HG03280 (cell line): Measurements from ENCODE around the gene SLC13A3.
"Not testable (repeated sequence)": the region's sequence is repeated elsewhere in the genome, so short reads cannot be mapped to it uniquely, and the experiment has no call there.

Experiments
- ATAC-seq: cut with Tn5 transposase; IDR thresholded peaks from one replicate; pipeline ENCODE4 v1.9.1; 2021; ENCODE audit warnings: mild to moderate bottlenecking, moderate library complexity; ENCODE audit not compliant: unreplicated experiment

The SLC13A3 gene

DNA sequence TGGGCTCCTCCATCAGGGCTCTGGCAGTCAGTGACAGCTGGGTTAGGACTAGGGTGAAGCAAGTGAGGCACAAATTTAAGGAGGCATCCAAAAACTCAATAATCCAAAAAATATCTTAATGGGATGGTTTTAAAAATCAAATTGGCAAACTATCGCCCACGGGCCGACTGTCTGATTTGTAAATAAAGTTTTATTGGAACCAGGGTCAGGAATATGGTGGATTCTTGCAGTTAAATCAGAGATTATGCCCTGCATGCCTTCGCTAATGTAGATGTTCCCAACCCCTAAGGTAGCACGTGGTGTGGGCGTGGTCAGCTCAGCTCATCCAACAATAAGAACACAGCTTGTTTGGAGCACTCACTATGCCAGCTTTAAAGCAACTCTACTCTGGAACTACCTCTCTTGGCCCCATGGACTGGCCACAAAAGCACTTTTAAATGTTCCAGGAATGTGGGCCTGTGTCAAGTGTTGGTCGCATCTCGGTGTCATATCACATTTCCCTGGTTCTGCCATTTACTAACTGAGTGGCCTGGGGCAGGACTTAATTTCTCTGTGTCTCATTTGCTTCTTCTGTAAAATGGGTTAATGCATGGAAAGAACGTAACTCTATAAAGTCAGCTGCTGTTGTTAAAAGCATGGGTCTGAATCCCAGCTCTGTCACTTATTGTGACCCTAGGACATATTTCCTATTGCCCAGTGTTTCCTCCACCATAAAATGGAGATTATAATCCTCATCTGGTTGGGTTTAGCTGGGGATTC, 31.0 kb upstream of the SLC13A3 start:
- no peak for ATAC-seq

DNA sequence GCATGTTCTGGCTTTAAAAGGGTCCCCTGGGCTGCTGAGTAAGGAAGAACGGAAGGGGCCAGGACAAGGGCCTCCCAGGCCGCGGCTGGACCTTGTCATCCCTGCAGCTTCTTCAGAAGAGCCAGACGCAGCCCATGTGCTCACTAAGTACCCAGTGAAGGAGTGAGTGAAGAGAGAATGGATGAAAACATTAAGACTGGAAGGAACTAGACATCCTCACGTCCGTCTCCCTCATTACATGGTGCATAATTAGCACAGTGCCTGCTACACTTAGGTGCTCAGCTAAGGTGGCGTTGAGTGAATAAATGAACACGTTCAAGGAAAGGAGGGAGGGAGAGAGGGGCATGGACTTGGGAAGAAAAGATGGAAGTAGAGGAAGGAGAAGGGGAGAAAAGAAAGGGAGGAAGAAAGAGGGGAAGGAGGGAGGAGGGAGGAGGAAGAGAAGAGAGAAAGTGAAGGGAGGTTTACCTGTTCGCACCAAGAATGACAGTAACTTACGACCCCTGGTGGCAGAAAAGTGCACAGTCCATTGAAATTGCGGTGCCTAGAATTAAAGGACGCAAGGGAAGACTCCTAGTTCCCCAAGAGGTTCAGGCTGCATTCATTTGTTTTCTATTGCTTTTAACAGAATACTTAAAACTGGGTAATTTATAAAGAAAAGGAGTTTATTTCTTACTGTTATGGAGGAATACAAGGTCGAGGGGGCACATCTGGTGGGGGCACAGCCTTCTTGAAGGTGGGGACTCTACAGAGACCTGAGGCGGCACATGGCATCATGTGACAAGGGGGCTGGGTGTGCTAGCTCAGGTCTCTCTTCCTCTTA, 30.0 kb upstream of the SLC13A3 start:
- no peak for ATAC-seq

DNA sequence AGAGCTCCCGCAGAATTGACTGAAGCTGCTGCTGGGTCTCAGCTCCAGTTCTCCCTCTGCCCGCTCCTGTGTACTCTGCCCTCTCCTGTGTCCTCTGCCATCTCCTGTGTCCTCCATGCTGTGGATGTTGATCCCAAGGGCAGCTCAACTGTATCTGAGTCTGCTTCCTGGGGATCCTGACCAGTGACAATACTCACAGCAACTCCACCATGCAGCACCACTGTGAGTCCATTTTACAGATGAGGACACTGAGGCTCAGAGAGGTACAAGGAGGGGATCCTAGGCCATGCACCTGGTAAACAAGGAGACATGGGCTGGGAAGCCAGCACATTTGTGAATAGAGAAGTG, 29.4 kb upstream of the SLC13A3 start:
- ATAC-seq = no peak

DNA sequence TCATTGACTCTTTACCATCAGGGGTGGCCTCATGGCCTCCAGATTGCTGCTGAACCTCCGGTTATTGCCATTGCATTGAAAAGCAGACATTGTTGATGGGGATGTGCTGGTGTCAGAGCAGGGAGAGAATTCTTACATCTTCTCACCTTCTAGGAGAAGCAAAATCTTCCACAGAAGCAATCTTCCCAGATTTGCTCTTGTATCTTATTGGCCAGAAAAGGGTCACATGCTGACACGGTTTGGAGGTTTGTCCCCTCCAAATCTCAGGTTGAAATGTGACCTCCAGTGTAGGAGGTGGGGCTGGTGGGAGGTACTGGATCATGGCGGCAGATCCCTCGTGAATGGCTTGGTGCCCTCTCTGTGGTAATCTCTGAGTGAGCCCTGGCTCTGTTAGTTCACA, 27.3 kb upstream of the SLC13A3 start:
- no peak for ATAC-seq

DNA sequence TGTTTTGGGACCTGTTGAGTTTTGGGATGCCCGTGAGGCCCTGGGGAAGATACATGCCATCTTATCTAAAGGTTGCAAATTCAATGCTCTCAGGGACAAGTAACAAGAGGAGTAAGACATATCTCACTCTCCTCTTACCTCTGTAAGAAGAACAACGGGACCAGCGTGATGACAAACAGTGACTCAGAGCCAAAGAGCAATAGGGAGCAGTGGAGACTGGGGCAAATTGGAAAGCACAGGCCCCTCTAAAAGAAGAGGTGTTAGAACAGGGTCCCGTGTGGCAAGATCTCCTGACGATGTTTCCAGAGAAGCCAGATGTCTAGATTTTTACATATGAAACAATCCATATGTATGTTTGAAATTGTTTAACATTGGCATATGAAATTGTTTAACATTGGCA, 26.3 kb upstream of the SLC13A3 start:
- ATAC-seq = no peak

DNA sequence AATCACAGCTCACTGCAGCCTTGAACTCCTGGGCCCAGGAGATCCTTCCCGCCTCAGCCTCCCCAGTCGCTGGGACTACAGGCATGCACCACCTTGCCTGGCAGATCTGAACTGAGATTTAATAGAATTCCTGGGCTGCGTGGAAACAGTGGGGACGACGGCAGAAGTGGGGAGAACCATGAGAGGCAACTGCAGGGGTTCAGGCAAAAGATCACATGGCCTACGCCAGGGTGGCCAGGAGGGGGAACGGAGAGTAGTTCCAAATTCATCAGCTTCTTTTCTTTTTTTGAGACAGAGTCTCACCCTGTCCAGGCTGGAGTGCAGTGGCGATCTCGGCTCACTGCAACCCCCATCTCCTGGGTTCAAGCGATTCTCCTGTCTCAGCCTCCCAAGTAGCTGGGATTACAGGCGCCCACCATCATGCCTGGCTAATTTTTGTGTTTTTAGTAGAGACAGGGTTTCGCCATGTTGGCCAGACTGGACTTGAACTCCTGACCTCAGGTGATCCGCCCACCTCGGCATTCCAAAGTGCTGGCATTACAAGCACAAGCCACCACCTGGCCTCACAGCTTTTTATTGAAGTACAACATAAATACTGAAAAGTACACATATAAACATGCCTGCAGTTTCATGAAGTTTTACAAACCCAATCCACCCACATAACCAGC, 25.5 kb upstream of the SLC13A3 start:
- ATAC-seq = not testable (repeated sequence)

DNA sequence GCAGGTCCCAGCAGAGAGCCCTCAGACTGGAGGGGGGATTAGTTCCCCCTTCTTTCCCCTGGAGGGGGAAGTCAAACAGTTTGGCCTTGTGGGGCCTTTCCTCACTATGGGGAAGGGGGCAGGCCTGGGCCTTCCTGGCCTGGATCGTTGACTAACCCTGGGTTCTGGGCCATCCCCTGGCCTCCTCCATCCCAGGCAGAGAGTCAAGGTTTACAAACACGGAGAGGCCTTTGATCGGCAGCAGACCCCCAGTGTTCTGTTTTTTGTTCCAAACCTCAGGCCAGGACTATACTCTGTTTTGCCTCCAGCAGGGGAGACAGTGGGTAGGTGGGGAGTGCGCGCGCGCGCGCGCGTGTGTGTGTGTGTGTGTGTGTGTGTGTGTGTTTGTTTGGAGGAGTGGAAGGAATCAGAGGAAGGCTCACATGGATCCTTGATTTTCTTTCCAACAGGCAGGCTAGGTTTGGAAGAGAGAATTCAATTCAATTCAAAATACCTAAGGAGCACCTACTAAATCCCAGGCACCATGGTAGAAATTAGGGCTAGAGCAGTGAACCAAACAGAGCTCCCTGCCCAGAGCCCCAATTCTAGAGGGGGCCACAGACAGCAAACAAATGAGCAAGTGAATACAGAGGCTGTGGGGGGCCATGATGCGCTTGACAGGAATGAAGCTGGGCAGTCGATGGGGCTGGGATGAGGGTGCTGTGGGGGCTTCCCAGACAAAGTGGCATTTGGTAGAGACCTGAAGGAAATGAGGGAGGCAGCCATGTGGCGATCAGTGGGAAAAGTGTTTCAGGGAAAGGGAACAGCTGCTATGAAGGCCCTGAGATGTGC, 23.2 kb upstream of the SLC13A3 start:
- ATAC-seq = no peak

DNA sequence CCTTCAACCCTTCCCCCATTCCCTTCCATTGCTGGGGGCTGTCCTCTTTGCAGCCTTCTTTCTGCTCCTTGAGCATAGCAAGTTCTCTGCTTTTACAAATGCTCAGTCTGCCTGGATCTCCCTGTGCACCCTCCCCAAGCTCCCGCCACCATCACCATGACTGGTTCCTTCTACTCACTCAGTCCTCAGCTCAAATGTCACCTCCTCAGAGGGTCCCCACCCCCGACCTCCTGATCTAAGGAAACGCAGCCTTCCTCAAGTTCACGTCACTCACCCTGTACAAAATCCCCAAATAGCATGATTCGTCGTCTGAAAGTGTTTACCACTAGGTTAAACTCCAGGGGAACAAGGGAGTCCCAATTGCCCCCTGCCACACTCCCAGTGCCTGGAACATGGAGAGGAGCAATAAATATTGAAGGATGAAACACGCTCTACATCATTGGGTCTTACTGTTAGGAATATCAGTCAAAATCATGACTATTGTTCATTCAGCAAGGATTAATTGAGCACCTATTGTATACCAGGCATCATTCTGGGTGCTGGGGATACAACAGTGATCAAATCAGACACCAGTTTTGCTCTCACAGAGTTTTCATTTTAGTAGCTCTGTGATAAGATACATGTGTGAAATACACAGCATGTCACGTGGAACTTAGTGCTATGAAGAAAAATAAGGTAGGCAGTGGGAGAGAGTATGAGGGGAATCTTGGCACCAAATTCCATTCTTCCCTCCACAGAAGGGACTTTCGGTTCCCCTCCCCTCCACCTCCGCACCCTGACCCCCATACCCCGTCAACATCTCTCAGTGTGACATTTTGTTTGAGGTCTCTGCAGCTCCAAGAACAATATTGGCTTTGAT, 22.4 kb upstream of the SLC13A3 start:
- ATAC-seq = no peak

DNA sequence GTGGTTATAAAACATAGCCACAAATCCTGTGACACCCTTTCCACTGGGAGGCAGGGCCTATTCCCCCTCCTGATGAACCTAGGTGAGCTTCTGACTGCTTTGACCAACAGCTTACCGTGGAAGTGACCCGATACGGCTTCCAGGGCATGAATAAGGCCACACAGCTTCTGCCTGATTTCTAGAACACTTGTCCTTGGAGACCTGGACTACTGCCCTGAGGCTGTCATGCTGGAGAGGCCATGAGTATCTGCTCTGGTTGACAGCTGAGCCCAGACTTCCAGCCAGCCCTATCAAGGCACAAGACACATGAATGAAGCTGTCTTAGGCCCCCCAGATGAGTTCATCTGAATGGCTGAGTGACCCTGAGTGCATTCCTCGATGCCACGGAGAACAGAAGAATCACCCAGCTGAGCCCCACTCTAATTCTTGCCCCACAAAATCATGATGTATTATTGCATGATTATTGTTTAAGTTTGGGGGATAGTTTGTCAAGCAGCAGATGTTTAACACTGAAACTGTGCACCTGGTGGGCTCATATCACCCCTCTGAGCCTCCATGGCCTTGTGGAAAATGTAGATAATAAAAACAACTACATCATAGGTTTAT, 21.4 kb upstream of the SLC13A3 start:
- no peak for ATAC-seq

DNA sequence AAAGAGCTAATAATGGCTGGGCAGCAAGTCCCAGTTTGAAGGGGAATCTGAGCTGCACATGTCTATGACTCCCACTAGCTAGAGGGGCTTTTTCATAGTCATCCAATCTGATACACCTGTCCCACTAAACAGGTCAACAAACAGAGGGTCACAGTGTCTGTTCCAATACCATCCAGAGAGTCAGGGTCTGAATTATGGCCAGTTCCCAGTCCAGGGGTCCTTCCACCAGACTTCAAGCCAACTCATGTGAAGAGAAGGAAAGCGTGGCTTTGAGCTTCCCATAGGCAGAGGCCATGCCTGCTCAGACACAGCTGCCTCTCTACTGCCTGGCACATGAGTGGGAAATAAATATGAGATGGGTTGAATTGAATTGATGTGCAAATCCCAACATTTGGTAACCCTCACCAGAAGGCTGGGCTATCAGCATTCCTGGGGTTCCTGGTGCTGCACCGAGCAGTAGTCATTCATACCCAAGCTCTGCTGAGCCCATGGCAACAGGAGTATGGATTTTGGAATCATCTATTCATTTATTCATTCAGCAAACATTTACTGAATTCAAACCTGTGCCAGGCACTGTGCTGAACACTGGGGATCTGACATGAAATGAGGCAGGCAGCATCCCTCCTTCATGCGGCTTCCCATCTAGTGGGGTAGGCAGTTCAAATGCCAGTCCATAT, 20.7 kb upstream of the SLC13A3 start:
- ATAC-seq = no peak

DNA sequence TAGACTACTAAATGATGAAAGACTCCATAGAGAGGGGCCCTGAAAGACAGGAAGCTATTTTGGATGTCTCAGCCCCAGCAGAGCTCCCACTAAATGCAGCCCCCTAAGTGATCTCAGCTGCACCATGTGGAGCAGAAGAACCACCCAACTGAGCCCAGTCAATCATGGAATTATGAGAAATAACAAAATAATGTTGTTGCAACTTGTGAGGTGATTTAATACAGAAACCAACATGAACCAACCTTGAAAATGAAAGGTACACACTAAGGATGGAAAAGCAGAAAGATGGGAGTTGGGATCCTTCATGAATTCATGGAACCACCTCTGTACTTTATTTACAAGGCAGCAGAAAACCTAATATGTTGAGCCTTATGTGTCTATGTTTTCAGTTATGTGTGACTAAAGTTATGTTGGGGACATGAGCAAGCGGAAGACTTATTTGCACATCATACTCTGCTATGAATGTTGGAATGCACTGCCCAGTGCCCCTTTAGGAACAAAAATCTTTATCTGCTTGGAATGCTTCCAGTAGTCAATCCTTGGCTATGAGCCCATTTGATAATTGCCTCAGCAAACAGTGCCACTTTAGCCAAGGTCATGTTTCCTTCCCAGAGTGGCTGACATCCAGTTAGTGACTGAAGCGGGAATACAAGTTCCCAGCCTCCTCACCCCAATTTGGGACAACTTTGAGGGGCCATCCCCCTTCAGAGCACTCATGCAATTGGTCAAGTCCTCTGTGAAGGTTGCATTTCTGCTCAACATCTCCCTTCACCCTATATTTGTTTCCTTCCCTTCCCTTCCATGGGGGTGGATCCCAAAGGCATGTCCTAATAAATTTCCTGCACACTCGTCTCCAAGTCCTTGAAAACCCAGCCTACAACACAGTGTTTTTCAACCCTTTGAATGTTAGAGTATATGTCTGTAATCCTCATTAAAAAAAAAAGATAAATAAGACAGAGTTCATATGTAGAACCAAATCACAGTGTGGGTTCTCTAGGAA, 19.6 kb upstream of the SLC13A3 start:
- ATAC-seq = no peak

DNA sequence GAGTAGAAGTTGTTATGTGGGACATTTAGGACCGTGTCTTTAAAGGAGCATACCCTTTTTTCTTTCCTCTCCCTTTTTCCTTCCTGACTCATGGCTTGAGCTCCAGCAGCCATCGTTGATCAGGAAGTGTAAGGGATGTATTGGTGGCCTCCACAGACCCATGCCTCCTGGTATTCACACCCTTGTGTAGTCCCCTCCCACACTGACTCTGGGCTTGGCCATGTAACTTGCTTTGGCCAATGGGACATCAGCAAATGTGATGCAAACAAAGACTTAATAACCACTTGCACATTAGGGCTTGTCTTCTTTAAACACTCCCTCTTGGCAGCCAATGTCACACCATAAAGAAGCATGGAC, 18.9 kb upstream of the SLC13A3 start:
- no peak for ATAC-seq

DNA sequence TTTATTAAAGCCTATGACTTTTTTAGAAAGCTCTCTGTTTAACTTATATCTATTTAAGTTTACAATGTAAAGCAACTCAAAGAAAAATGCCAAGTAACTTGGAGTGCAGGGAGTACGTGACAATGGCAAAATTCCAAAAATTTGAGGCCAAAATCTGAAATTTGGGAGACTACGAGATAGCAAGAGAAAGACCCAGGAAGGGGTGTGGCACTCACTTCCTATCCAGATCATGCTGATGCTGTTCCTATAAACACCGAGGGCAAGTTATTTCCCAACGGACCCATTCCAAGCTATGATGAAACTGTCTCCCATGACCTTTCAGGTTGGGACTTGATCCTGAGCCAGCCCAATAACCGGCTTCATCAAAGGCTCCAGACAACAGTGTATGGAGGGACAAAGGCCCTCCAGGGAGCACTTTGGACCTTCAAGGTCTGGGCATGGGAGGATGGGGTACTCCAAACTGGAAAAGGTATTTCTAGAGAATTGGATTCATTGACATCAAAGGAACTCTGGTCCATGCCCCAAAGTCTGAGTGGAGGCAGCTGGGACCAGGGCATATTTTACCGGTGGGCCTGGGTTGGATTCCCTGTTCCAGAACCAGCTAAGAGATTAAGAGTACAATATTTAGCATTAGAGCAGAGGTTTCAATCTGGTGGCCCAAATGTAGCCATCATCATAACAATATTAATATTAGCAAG, 15.7 kb upstream of the SLC13A3 start:
- ATAC-seq = no peak

DNA sequence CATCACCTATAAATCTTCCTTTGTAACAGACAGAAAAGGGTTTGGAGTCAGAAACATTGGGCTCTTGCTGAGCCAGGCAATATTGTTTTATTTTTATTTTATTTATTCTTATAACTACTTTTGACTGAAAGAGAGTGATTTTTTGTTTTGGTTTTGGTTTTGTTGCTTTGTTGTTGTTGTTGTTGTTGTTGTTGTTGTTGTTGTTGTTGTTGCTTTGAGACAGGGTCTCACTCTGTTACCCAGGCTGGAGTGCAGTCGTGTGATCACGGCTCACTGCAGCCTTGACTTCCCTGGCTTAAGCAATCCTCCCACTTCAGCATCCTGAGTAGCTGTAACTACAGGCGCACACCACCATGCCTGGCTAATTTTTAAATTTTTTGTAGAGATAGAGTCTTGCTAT, 15.0 kb upstream of the SLC13A3 start:
- ATAC-seq = no peak

DNA sequence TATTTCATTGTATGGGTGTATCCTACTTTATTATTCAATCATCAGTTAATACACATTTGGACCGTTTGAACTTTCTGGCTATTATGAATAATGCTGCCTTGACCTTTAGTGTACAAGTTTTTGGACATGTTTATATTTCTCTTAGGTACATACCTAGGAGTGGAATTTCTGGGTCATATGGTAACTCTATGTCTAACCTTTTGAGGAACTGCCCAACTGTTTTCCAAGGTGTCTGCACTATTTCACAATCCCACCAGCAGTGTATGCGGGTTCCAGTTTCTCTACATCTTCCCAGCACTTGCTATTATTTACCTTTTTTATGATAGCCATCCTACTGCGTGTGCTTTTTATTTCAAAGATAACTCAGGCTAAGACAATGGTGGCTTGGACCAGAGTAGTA, 14.3 kb upstream of the SLC13A3 start:
- ATAC-seq = no peak

DNA sequence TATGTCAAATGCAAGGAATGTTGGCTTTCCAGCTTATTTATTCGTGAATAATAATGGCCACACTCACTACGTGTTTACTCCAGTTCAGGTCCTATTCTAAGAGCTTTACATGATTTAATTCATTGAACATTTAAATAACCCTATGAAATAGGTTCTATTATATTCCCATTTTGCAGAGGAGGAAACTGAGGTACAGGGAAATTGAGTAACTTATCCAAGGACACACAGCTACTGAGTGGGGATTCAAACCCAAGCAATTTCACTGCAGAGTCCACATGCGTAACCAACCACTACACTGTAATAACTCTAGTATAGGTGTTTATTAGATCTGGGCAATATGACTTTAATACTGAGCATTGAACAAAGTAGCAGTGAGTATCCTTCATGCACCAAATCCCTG, 12.3 kb upstream of the SLC13A3 start:
- no peak for ATAC-seq

DNA sequence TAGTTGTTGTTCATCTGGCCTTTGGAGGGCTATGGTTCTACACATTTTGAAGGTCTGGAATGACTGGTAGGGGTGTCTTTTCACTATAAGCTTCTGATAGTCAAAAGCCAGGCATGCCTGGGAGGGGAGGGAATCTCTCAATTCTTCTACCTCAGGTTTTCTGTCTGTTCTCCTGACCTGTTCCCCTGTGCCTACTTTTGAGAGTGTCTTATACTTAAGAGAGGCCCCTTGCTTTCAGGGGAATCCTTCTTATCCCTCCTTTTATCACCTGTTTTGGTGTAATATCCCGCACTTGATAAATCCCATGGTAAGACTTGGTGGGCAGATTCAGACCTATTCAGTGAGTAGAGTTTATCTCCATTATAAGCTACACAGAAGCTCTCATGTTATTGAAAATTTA, 10.4 kb upstream of the SLC13A3 start:
- no peak for ATAC-seq
